Esophagus (tissue), 2 donors: ENCODE measurements around the gene DUOXA2. TPM values are rescaled to one million over a fixed set of nuclear protein-coding genes. Genes with fewer than 3 reads are reported as not detected.

ENCODE experiments used
- H3K27ac ChIP-seq, 2 donors: one replicate each; pipeline ENCODE4 v1.5.1; 2013; ENCODE audit warnings: low read depth in 2 of 2, mild to moderate bottlenecking in 2 of 2, inconsistent platforms in 1 of 2, low read length in 1 of 2, moderate library complexity in 1 of 2
- H3K27me3 ChIP-seq, 2 donors: one replicate each; pipeline ENCODE4 v1.6.1; 2013; ENCODE audit warnings: low read length in 2 of 2, control low read depth in 1 of 2, mild to moderate bottlenecking in 1 of 2; ENCODE audit not compliant: insufficient read depth in 2 of 2, control insufficient read depth in 1 of 2
- H3K36me3 ChIP-seq, 2 donors: one replicate each; pipeline ENCODE4 v1.6.1; 2013; ENCODE audit warnings: low read length in 1 of 2; ENCODE audit not compliant: control insufficient read depth in 2 of 2, insufficient read depth in 2 of 2
- H3K4me1 ChIP-seq, 2 donors: one replicate each; pipeline ENCODE4 v1.6.1; 2013; ENCODE audit warnings: low read length in 1 of 2; ENCODE audit not compliant: control insufficient read depth in 2 of 2, insufficient read depth in 2 of 2
- H3K4me3 ChIP-seq, 2 donors: one replicate each; pipeline ENCODE4 v1.5.1; 2013; ENCODE audit warnings: low read length in 2 of 2, mild to moderate bottlenecking in 2 of 2, low read depth in 1 of 2, moderate library complexity in 1 of 2
- H3K9me3 ChIP-seq, 2 donors: one replicate each; pipeline ENCODE4 v1.6.1; 2013; ENCODE audit warnings: mild to moderate bottlenecking in 2 of 2, low read depth in 1 of 2, low read length in 1 of 2, moderate library complexity in 1 of 2; ENCODE audit not compliant: control insufficient read depth in 2 of 2, insufficient read depth in 1 of 2
- WGBS, 2 donors: extraction: QIAGEN DNeasy Blood & Tissue Kit; methylation state at CpG; one replicate each; pipeline ENCODE4 v1.1.7; 2013; 5-methylcytosine and 5-hydroxymethylcytosine counted together
- polyA plus RNA-seq, 2 donors: library from polyadenylated mRNA; stranded (reverse); fragments of 200-250 nt; gene quantifications; one replicate each; pipeline ENCODE4 v1.2.3, GENCODE V29; 2013
- donor health status: healthy with polysubstance abuse.
- donor health status: Bipolar disorder and iron deficiency.

DUOXA2 gene
- polyA plus RNA-seq, 2 donors, result 8.4 to 39.1 TPM

- 49 to 68% methylated on average over 1 of the region's 1 CpG for WGBS, 2 donors
- Histone ChIP-seq H3K27me3 (no peaks in the 10 kb centered on the region), H3K4me1 (peaks cover 0 to 21% of the 10 kb centered on the region in 2 donors), H3K36me3 (peaks cover 7 to 50% of the 10 kb centered on the region in 2 donors), H3K4me3 (no peak overlapping the region), H3K27ac (peak overlapping the region in 1 of 2 donors; percentile 77), H3K9me3 (no peaks in the 10 kb centered on the region)
Measured at GRCh38 chr15:45149060-45149459, 34.9 kb downstream of the DUOXA2 start.

DNA sequence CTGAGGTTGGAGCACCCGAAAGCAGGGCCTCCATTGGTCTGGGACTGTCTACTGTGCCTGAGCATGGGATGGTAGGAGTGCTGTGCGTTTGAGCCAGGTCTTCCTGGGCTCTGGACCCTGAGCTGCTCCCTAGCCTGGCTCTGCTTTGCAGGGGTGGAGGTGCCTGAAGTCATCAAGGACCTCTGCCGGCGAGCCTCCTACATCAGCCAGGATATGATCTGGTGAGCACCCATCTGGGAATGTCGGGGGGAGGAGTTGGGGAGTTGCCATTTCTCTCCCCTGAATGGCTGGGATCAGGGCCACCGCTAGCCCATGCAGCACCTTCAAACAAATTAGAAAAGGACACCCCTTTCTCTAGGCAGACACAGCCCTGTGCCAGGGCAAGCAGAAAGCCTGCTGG lies 36.4 kb downstream of the DUOXA2 start:
- H3K9me3 ChIP-seq, result no peaks in the 10 kb centered on the region
- no peak overlapping the region for H3K27ac ChIP-seq
- no peak overlapping the region for H3K4me3 ChIP-seq
- H3K4me1 ChIP-seq, result peaks cover 0 to 27% of the 10 kb centered on the region in 2 donors
- 84 to 85% methylated on average over 6 of the region's 6 CpGs for WGBS, 2 donors
- H3K36me3 ChIP-seq, result peaks cover 7 to 51% of the 10 kb centered on the region in 2 donors
- no peaks in the 10 kb centered on the region for H3K27me3 ChIP-seq

DNA sequence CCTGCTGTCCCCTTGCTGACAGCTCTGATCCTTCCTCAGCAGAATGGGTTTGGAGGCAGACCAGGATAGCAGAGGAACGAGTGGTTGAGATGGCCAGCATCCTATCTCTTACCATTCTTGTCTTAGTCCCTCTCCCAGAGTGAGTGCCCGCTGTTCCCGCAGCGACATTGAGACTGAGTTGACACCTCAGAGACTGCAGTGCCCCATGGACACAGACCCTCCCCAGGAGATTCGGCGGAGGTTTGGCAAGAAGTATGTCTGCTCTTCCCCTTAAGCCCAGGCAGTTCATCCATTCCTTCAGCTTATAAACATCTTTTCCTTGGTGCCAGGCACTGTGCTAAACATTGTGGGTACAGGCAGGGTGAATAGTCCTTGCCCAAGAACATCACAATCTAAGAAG lies 36.9 kb downstream of the DUOXA2 start:
- Histone ChIP-seq H3K36me3 (peaks cover 7 to 54% of the 10 kb centered on the region in 2 donors), H3K4me3 (no peak overlapping the region), H3K4me1 (peaks cover 0 to 30% of the 10 kb centered on the region in 2 donors), H3K27ac (no peak overlapping the region), H3K27me3 (no peaks in the 10 kb centered on the region), H3K9me3 (no peaks in the 10 kb centered on the region)
- 94% methylated on average over 6 of the region's 6 CpGs for whole genome bisulfite sequencing, 2 donors

DNA sequence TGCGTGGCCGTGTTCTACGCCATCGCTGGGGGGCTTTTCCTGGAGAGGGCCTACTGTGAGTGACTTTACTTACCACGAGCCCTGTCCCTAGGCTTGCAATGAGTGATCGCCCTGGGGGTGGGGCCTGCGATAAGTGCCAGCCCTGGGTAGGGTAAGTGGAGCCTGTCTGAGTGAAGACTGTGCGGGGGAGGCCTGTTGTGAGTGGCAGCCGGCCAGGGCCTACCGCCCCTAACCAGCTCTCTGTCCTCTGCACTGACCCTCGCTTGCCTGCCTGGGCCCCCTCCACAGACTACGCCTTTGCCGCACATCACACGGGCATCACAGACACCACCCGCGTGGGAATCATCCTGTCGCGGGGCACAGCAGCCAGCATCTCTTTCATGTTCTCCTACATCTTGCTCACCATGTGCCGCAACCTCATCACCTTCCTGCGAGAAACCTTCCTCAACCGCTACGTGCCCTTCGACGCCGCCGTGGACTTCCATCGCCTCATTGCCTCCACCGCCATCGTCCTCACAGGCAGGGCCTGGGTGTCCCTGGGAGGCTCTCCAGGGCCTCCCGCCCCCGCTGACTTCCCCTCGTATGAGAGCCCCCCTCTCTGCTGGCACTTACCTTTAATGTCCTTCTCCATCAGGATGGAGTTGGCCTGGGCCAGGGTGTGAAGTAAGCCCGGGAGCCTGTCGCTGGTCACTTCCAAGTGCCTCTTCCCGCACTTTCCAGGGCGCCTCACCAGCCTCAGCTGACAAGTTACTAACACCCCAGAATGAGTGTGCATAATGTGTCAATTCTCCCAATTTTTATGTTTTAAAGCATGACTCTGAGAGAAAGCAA lies 38.1 kb downstream of the DUOXA2 start:
- Histone ChIP-seq H3K27me3 (no peaks in the 10 kb centered on the region), H3K36me3 (peaks cover 7 to 52% of the 10 kb centered on the region in 2 donors), H3K4me3 (no peak overlapping the region), H3K9me3 (no peaks in the 10 kb centered on the region), H3K4me1 (peaks cover 0 to 26% of the 10 kb centered on the region in 2 donors), H3K27ac (peak overlapping the region in 1 of 2 donors; percentile 3)
- WGBS, 2 donors, result 95 to 96% methylated on average over 36 of the region's 36 CpGs

- Histone ChIP-seq H3K27me3 (no peaks in the 10 kb centered on the region), H3K36me3 (peaks cover 7 to 37% of the 10 kb centered on the region in 2 donors), H3K4me1 (peaks cover 0 to 18% of the 10 kb centered on the region in 2 donors), H3K4me3 (no peak overlapping the region), H3K27ac (peak overlapping the region; percentile 47 to 94), H3K9me3 (no peaks in the 10 kb centered on the region)
- 80 to 85% methylated on average over 8 of the region's 8 CpGs for WGBS, 2 donors
Measured at GRCh38 chr15:45155739-45156138, 41.6 kb downstream of the DUOXA2 start.

- Histone ChIP-seq H3K4me3 (no peak overlapping the region), H3K9me3 (no peaks in the 10 kb centered on the region), H3K27ac (peak overlapping the region; percentile 80 to 91), H3K4me1 (peaks cover 0 to 25% of the 10 kb centered on the region in 2 donors), H3K27me3 (no peaks in the 10 kb centered on the region), H3K36me3 (peaks cover 5 to 31% of the 10 kb centered on the region in 2 donors)
- WGBS, 2 donors, result 46 to 70% methylated on average over 7 of the region's 7 CpGs
Measured at GRCh38 chr15:45156744-45157455, 42.8 kb downstream of the DUOXA2 start.

DNA sequence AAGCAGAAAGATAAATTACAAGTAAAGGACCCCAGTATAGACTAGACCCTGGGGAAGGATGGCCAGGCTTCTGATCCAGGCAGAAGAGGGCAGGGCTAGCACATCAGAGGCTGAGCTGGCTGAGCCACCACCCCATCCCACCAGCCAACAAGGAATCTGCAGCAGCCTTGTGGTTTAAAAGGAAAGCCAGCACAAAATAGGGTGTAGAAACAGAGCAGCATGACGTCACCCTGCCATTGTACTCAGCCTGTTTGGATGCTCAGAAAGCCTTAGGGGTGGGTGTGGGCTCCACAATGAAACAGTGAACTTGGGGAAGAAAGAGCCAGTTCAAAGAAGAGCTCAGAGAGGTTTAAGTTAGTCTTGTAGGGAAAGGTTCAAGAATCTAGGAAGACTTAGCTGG lies 43.8 kb downstream of the DUOXA2 start:
- Histone ChIP-seq H3K27ac (peak overlapping the region; percentile 80 to 91), H3K36me3 (peaks cover 0 to 26% of the 10 kb centered on the region in 2 donors), H3K27me3 (no peaks in the 10 kb centered on the region), H3K4me1 (peaks cover 0 to 31% of the 10 kb centered on the region in 2 donors), H3K9me3 (no peaks in the 10 kb centered on the region), H3K4me3 (no peak overlapping the region)
- WGBS, 2 donors, result 35 to 41% methylated on average over 1 of the region's 1 CpG

DNA sequence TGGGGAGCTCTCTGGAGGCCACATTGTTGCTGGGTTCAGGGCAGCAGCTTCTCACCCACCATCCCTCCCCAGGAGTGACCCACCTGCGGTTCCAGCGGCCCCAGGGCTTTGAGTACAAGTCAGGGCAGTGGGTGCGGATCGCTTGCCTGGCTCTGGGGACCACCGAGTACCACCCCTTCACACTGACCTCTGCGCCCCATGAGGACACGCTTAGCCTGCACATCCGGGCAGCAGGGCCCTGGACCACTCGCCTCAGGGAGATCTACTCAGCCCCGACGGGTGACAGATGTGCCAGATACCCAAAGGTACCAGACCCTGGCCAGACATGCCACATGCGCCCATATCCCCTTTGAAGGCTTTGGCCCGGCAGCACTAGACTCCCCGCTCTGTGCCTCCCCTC lies 47.5 kb downstream of the DUOXA2 start:
- H3K4me1 ChIP-seq, result peaks cover 3 to 26% of the 10 kb centered on the region in 2 donors

DNA sequence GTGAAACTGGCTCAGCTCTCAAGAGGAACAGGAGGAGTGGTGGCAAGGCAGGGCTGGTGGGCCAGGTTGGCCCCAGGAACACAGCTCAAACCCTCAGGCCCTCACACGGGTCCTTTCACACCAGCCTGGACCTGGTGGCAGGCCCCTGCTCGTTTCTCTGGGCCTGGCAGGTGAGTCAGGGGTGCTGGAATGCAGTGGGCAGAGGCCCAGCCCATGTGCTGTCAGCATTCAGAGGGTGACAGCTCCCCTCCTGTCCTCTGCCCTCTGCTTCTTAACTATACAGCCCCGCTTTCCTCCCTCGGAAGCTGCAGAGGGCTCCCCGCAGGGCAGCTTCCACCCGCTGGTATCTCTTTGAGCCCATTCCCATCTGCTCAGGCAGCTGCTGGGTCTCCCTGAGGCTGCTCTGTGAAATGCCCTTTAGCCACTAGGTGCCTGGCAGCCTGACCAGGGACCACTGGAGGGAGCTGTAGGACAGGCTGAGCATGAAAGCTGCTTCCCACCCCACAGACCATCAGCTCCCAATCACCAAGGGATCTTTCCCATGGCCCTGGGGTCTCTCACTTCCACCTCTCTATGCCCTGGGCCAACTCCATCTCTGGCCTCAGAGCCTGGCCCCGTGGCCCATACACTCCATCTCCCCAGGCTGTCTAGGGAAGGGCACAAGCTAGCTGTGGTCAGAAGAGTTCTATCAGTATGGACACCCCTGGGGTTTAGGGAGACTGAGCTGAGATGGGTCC lies 48.8 kb downstream of the DUOXA2 start:
- no peak overlapping the region for H3K4me3 ChIP-seq
- H3K27ac ChIP-seq, result peak overlapping the region; percentile 94 to 96
- H3K36me3 ChIP-seq, result peaks cover 0 to 23% of the 10 kb centered on the region in 2 donors
- H3K27me3 ChIP-seq, result no peaks in the 10 kb centered on the region
- 7 to 10% methylated on average over 7 of the region's 7 CpGs for WGBS, 2 donors
- peaks cover 3 to 26% of the 10 kb centered on the region in 2 donors for H3K4me1 ChIP-seq
- no peaks in the 10 kb centered on the region for H3K9me3 ChIP-seq

More for the DNA sequence above, 47.5 kb downstream of the DUOXA2 start:
- no peaks in the 10 kb centered on the region for H3K9me3 ChIP-seq
- no peak overlapping the region for H3K4me3 ChIP-seq
- H3K27me3 ChIP-seq, result no peaks in the 10 kb centered on the region
- H3K27ac ChIP-seq, result peak overlapping the region; percentile 94 to 96
- peaks cover 0 to 23% of the 10 kb centered on the region in 2 donors for H3K36me3 ChIP-seq
- 87 to 89% methylated on average over 14 of the region's 14 CpGs for WGBS, 2 donors
